Omental fat pad (tissue), 4 donors: Measurements from ENCODE around the gene PLAAT3. TPM values are rescaled to one million over a fixed set of nuclear protein-coding genes. Genes with fewer than 3 reads are reported as not detected.

Experiments
- ATAC-seq: fragments of 150-250 bp; one replicate; pipeline ENCODE4 v1.9.1; 2016; ENCODE audit warnings: mild to moderate bottlenecking, moderate library complexity; ENCODE audit not compliant: low FRiP score
- DNase-seq: peaks from one replicate; pipeline ENCODE4 v3.0.0-alpha.2; 2019; ENCODE audit warnings: low spot score
- CTCF ChIP-seq, 3 donors: fragments of 450-650 bp; IDR thresholded peaks; one replicate each; pipeline ENCODE4 v1.5.1; 2016 to 2017; ENCODE audit warnings: antibody characterized with exemption in 3 of 3, mild to moderate bottlenecking in 3 of 3, moderate library complexity in 2 of 3
- total RNA-seq, 4 donors: library from RNA; depleted of rRNA; stranded (reverse); fragments of >200 nt; gene quantifications; one replicate each; pipeline ENCODE4 v1.1.0, GENCODE V29; 2016

Gene PLAAT3
- total RNA-seq, 4 donors from 2014 or later, result 125 to 616 (median 260) TPM

- no peak for ATAC-seq
- no peak for TF ChIP-seq CTCF (IDR thresholded peaks at IDR 0.05)
- DNase-seq, result no peak
Measured at GRCh38 chr11:63564056-63564774, 50.0 kb downstream of the PLAAT3 start.

DNA sequence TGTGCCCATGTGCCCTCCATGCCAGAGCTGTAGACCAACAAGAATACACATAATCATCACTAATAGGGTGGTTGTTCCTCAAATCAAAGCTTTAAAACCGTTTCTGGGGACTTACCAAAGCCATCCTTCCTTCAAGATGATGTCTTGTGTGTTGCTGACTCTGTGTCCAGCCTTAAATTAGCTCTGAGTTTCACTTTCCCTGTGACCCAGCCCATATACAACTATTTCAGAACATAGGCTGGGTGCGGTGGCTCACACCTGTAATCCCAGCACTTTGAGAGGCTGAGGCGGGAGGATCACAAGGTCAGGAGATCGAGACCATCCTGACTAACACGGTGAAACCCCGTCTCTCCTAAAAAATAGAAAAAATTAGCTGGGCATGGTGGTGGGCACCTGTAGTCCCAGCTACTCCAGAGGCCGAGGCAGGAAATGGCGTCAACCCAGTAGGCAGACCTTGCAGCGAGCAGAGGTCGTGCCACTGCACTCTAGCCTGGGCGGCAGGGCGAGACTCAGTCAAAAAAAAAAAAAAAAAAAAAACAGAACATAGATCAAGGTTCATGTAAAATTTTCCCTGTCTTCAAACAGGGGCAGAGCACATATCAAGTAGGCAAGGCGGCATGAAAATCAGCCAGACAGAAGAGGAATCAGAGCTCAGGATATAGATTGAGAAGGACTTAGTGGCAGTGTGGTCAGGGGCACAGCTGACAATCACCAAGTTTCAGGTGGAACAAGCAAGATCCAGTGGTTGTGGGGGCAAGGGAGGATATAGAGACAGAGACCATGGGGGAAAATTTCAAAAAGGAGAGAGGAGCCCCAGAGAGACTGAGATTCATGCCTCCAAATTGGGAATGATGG lies 50.8 kb downstream of the PLAAT3 start, which contains the start of gene PLAAT2:
PLAAT2 (minus strand) TSS at position 179 of the 855 bp plus-strand sequence; CDS start at position 124, 55 bp downstream.
- DNase-seq (no peak), ATAC-seq (no peak)
- no peak for TF ChIP-seq CTCF (IDR thresholded peaks at IDR 0.05)

DNA sequence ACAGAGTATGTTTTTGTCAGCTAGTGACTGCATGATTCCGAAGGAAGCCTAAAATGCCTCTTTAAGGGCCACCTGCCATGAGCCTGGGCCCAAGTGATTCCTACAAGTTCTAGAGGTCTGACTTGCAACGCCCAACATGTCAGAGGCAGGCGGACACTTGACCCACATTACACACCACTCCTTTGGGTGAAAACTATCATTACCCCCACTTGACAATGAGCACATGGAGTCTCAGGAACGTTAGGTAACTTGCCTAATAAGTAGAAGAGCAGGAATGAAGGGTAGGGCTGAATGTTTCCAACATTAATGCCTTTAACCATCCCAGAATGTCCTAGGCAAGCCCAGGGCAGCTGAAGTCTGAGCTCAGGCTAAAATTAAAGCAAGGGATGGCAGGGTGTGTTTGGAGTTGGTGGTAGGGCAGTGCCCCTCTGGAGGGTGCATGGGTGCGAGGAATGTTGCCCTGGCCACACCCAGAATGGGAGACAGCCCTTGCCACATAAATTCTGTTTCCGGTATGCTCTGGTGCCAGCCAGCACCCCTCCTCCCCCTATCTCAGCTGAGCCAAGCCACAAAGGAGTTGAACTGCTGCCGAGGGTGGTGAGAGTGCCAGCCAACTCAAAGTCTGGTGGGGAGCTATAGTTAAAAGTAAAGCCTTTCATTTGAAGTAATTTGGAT lies 53.6 kb downstream of the PLAAT3 start:
- no peak for DNase-seq
- no peak for TF ChIP-seq CTCF (IDR thresholded peaks at IDR 0.05)
- ATAC-seq, result peak; percentile 51

- DNase-seq, result no peak
- ATAC-seq, result no peak
- no peak for TF ChIP-seq CTCF (IDR thresholded peaks at IDR 0.05)
Measured at GRCh38 chr11:63558459-63559157, 55.6 kb downstream of the PLAAT3 start.

DNA sequence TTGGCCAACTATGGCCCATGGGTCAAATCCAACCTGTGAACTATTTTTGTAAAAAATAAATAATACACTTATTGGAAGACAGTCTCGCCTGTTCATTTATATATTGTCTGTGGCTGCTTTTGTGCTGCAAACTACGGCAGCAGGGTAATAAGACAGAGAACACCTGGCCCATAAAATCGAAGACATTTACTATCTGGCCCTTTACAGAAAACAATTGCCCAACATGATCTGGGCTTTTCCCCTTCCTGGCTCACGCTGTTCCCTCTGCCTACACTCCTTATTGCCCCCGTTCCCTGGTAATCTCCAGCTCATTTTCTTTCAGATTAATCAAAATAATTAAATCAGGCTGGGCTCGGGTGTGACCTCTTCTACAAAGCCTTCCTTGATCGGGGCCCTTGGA lies 56.7 kb downstream of the PLAAT3 start:
- no peak for ATAC-seq
- DNase-seq, result no peak
- TF ChIP-seq CTCF (IDR thresholded peaks at IDR 0.05), result no peak

DNA sequence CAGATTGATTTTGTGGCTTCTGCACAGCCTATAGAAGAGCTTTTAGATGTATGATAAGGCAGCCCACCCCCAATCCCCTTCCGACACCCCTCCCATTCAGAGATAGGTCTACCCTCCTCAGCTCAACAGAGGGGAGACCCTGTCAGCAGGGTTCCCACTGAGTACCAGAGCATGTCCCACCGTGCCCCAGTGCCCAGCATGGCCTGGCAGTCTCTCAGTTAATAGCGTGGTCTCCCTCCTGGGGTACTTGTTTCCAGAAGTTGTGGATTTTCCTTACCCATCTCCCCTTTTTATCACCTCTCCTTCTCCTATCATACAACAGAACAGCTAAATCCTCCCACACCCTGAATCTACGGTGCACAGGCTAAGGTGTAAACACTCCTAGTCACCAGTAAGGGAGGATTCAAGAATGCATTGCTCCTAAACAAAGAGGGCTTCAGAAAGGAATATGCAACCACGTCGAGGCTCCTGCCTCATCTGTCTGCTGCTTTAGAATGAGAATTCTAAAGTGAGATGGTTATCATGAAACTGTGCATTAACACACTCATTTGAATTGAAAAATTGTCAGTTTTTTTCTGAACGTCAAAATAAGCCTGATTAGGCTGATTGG lies 57.7 kb downstream of the PLAAT3 start:
- TF ChIP-seq CTCF (IDR thresholded peaks at IDR 0.05), result no peak
- DNase-seq (no peak), ATAC-seq (no peak)
